ENCODE measurements around the gene ABLIM2. TPM values are rescaled to one million over a fixed set of nuclear protein-coding genes. Genes with fewer than 3 reads are reported as not detected.

The ABLIM2 gene
- total RNA-seq, 2 experiments from 2014 or later = 0.30 to 0.79 TPM

DNA sequence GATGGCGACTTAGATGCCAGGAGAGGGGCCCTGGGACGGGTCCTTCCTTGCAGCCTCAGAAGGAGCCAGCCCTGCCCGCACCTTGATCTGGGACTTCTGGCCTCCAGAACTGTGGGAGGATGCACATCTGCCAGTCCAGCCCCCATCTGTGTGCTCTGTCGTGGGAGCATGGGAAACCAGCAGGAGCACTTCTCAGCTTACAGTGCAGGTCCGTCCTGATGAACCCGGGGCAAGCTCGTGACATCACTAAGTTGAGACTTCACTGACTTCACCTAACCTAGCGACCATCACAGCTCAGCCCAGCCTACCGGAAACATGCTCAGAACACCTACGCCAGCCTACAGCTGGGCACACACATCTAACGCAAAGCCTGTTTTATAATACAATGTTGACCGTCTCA is 38.1 kb downstream of the ABLIM2 start:
- no peaks in the 10 kb centered on the region for H3K9me3 Mint-ChIP-seq
- ChIA-PET CTCF (no interaction called here), POLR2A (no interaction called here)
- H3K4me1 Mint-ChIP-seq = peaks cover 11% of the 10 kb centered on the region
- H3K27ac Mint-ChIP-seq = no peak overlapping the region
- H3K4me3 Mint-ChIP-seq = no peak overlapping the region
- no peak for DNase-seq
- no peaks in the 10 kb centered on the region for H3K36me3 Mint-ChIP-seq (ENCODE audit: low read depth)
- no peaks in the 10 kb centered on the region for H3K27me3 Mint-ChIP-seq

DNA sequence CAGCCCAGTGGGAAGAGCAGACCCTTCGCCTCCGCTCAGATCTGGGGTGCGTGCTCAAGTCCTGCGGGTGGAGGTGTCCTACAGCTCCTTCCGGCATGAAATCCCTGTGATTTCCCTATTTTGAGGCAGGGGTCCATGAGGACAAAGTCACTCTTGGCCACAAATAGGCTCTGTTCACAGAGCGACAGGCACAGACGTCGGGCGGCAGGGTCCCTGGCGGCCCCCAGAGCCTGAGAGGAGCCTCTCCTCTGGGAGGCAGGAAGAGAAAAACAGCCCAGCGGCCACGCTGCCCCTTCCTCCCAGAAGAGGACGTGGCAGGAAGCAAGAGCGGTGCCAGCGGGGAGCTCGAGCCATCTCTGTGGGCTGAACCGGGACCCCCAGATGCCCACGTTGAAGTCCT is 38.7 kb downstream of the ABLIM2 start:
- POLR2A ChIA-PET = no interaction called here
- H3K27ac Mint-ChIP-seq = no peak overlapping the region
- no peak for DNase-seq
- CTCF ChIA-PET = no interaction called here
- no peaks in the 10 kb centered on the region for H3K27me3 Mint-ChIP-seq
- H3K9me3 Mint-ChIP-seq = no peaks in the 10 kb centered on the region
- H3K36me3 Mint-ChIP-seq (ENCODE audit: low read depth) = no peaks in the 10 kb centered on the region
- H3K4me1 Mint-ChIP-seq = peaks cover 11% of the 10 kb centered on the region
- no peak overlapping the region for H3K4me3 Mint-ChIP-seq

- no peaks in the 10 kb centered on the region for H3K36me3 Mint-ChIP-seq (ENCODE audit: low read depth)
- peaks cover 11% of the 10 kb centered on the region for H3K4me1 Mint-ChIP-seq
- no peak overlapping the region for H3K4me3 Mint-ChIP-seq
- no peak overlapping the region for H3K27ac Mint-ChIP-seq
- ChIA-PET POLR2A (no interaction called here), CTCF (interaction anchor here (1.2 kb wide), 1 partner anchor 8 kb away, joined by 4 read pairs; no protein-coding TSS in a partner anchor)
- no peaks in the 10 kb centered on the region for H3K27me3 Mint-ChIP-seq
- no peaks in the 10 kb centered on the region for H3K9me3 Mint-ChIP-seq
- no peak for DNase-seq
Observed at GRCh38 chr4:8118531-8118930, 40.1 kb downstream of the ABLIM2 start.

GRCh38 chr4:8118035-8118434 is 40.6 kb downstream of the ABLIM2 start:
- H3K9me3 Mint-ChIP-seq = no peaks in the 10 kb centered on the region
- H3K27me3 Mint-ChIP-seq = no peaks in the 10 kb centered on the region
- no peak for DNase-seq
- no peak overlapping the region for H3K4me3 Mint-ChIP-seq
- ChIA-PET POLR2A (no interaction called here), CTCF (interaction anchor here (1.2 kb wide), 1 partner anchor 8 kb away, joined by 4 read pairs; no protein-coding TSS in a partner anchor)
- H3K27ac Mint-ChIP-seq = no peak overlapping the region
- H3K4me1 Mint-ChIP-seq = peaks cover 11% of the 10 kb centered on the region
- no peaks in the 10 kb centered on the region for H3K36me3 Mint-ChIP-seq (ENCODE audit: low read depth)

GRCh38 chr4:8117278-8117682 is 41.3 kb downstream of the ABLIM2 start:
- Mint-ChIP-seq H3K4me1 (peaks cover 11% of the 10 kb centered on the region), H3K36me3 (ENCODE audit: low read depth) (no peaks in the 10 kb centered on the region), H3K9me3 (no peaks in the 10 kb centered on the region), H3K27me3 (no peaks in the 10 kb centered on the region), H3K27ac (peak overlapping the region; percentile 3), H3K4me3 (no peak overlapping the region)
- peak; percentile 33 for DNase-seq
- ChIA-PET POLR2A (no interaction called here), CTCF (interaction anchor here (0.6 to 1.2 kb wide), 2 partner anchors 9 to 705 kb away, joined by 3 to 4 read pairs; no protein-coding TSS in a partner anchor)

DNA sequence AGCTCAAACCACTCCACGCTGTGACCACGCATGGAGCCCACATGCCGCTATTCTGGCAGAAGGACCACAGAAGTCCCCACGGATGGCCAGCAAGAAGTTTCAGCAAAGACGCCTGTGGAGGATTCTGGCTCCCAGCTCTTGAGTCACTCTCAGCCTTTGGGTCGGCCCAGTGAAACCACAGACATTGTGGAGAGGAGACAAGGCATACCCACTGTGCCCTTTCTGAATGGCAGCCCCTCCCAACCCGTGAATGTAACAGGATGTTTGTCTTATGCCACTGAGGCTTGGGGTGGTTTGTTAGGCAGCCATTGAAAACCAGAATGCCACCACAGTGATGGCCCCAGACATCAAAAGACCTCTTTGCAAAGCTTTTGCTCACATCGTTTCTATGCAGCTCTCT is 42.7 kb downstream of the ABLIM2 start:
- CTCF ChIA-PET = interaction anchor here (1.1 kb wide), 1 partner anchor 9 kb away, joined by 4 read pairs; no protein-coding TSS in a partner anchor
- no peaks in the 10 kb centered on the region for H3K27me3 Mint-ChIP-seq
- POLR2A ChIA-PET = no interaction called here
- H3K36me3 Mint-ChIP-seq (ENCODE audit: low read depth) = no peaks in the 10 kb centered on the region
- DNase-seq = no peak
- H3K9me3 Mint-ChIP-seq = no peaks in the 10 kb centered on the region
- peaks cover 11% of the 10 kb centered on the region for H3K4me1 Mint-ChIP-seq
- H3K27ac Mint-ChIP-seq = no peak overlapping the region
- H3K4me3 Mint-ChIP-seq = no peak overlapping the region

- ChIA-PET CTCF (interaction anchor here (1.1 kb wide), 1 partner anchor 8 kb away, joined by 4 read pairs; no protein-coding TSS in a partner anchor), POLR2A (no interaction called here)
- no peaks in the 10 kb centered on the region for H3K36me3 Mint-ChIP-seq (ENCODE audit: low read depth)
- no peaks in the 10 kb centered on the region for H3K9me3 Mint-ChIP-seq
- DNase-seq = no peak
- H3K4me1 Mint-ChIP-seq = peaks cover 11% of the 10 kb centered on the region
- H3K4me3 Mint-ChIP-seq = no peak overlapping the region
- no peak overlapping the region for H3K27ac Mint-ChIP-seq
- no peaks in the 10 kb centered on the region for H3K27me3 Mint-ChIP-seq
Observed at GRCh38 chr4:8115203-8115520, 43.5 kb downstream of the ABLIM2 start.

DNA sequence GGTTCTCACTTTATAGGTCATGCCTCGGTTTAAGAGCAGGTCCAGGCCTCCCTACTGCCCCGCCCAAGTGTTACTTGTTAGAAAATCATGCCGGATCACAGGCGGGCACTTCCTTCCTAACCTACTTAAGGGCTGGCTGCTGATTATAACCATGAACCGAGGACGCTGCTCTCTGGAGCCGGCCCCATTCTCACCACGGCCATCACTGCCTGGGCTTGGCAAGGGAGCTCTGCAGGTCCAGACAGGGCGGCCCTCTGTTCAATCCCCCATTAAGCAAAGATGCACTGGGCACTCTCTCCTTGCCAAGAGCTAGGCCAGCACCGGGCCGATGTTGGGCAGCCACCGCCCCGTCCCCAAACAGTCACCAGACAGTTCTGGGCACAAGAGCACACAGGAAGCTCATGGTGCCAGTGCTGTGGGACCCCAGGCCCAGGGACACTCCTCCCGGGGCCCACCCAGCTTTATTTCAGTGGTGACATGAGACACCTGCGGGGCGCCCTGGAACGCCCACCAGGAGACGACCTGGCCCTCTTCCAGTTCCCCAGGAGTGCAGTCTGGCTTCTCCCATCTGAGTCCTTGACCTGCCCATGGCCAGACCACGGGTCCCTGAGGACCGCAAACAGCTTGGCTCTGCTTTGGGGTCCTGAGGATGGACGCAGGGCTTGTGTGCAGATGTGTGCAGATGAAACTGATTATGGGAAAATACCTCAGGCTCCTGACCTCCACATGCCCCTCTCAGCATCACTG is 44.0 kb downstream of the ABLIM2 start:
- POLR2A ChIA-PET = no interaction called here
- Mint-ChIP-seq H3K27ac (no peak overlapping the region), H3K4me3 (no peak overlapping the region), H3K9me3 (no peaks in the 10 kb centered on the region), H3K36me3 (ENCODE audit: low read depth) (no peaks in the 10 kb centered on the region), H3K4me1 (peaks cover 11% of the 10 kb centered on the region), H3K27me3 (no peaks in the 10 kb centered on the region)
- DNase-seq = no peak
- CTCF ChIA-PET = interaction anchor here (0.6 kb wide), 1 partner anchor 154 kb away, joined by 3 read pairs; no protein-coding TSS in a partner anchor

DNA sequence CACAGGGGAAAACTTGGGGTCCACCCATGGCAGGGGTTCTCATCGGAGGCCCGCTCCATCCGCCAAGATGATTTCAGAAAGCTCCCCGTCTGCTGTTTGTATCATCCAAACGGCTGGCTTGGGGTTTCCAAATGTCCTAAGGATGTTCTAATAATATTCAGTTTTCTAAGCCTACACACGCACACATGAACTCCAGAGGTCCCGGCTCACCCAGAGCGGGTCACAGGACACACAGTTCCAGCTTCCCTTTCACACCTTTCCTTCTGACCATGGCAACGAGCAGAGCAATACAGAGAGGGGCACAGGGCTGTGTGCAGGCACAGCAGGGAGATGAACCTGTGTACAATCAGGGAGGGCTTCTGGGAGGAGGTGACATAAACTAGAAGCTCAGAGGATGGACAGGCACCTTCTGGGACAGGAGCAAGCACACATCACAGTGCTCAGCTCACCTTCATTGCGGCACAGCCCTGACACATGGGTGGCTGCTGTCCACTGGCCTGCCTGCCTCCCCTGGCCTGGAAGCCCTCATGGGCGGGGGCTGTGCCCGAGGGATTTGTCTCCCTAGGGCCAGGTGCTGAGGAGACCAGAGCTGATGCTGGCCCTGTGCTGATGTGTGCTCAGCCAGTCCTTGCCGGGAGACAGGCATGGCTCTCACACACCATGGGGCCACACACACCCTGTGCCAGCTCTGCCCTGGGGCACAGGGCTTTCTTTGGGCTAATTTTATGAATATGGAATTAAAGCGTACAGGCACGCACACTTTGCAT is 44.8 kb downstream of the ABLIM2 start:
- POLR2A ChIA-PET = no interaction called here
- no peaks in the 10 kb centered on the region for H3K27me3 Mint-ChIP-seq

GRCh38 chr4:8112672-8113071 is 45.9 kb downstream of the ABLIM2 start:
- ChIA-PET POLR2A (no interaction called here), CTCF (no interaction called here)

More for the DNA sequence above, 44.8 kb downstream of the ABLIM2 start:
- Mint-ChIP-seq H3K4me3 (no peak overlapping the region), H3K27ac (no peak overlapping the region), H3K36me3 (ENCODE audit: low read depth) (no peaks in the 10 kb centered on the region), H3K9me3 (no peaks in the 10 kb centered on the region), H3K4me1 (peaks cover 11% of the 10 kb centered on the region)
- CTCF ChIA-PET = no interaction called here
- no peak for DNase-seq

GRCh38 chr4:8112036-8112576 is 46.5 kb downstream of the ABLIM2 start:
- CTCF ChIA-PET = no interaction called here
- DNase-seq = no peak
- Mint-ChIP-seq H3K9me3 (no peaks in the 10 kb centered on the region), H3K4me3 (no peak overlapping the region), H3K4me1 (peaks cover 7% of the 10 kb centered on the region), H3K36me3 (ENCODE audit: low read depth) (no peaks in the 10 kb centered on the region), H3K27me3 (no peaks in the 10 kb centered on the region), H3K27ac (no peak overlapping the region)
- POLR2A ChIA-PET = no interaction called here

More at GRCh38 chr4:8112672-8113071, 45.9 kb downstream of the ABLIM2 start:
- Mint-ChIP-seq H3K27me3 (no peaks in the 10 kb centered on the region), H3K36me3 (ENCODE audit: low read depth) (no peaks in the 10 kb centered on the region), H3K4me1 (peaks cover 11% of the 10 kb centered on the region), H3K9me3 (no peaks in the 10 kb centered on the region), H3K27ac (no peak overlapping the region), H3K4me3 (no peak overlapping the region)
- DNase-seq = no peak

- Mint-ChIP-seq H3K9me3 (no peaks in the 10 kb centered on the region), H3K4me3 (no peak overlapping the region), H3K27me3 (no peaks in the 10 kb centered on the region), H3K27ac (no peak overlapping the region), H3K36me3 (ENCODE audit: low read depth) (no peaks in the 10 kb centered on the region), H3K4me1 (no peaks in the 10 kb centered on the region)
- ChIA-PET POLR2A (no interaction called here), CTCF (no interaction called here)
- DNase-seq = no peak
Observed at GRCh38 chr4:8110071-8110986, 48.3 kb downstream of the ABLIM2 start.

All from activated CD4-positive, alpha-beta T cell treated with anti-CD3 and anti-CD28 coated beads, Interleukin-2, amount 10 ng/mL, durations not matched to agents 7 days and 5 days (primary cell).